Ramos (cell line): ENCODE results near the gene CD46.

Source experiments
- in situ Hi-C: fragments of 300-500 bp; cut with MboI; formaldehyde crosslinking; loops from one replicate; pipeline ENCODE4 v1.14.3; 2022; ENCODE audit warnings: low sequenced_read_pairs; ENCODE audit not compliant: unreplicated experiment

Gene CD46

DNA sequence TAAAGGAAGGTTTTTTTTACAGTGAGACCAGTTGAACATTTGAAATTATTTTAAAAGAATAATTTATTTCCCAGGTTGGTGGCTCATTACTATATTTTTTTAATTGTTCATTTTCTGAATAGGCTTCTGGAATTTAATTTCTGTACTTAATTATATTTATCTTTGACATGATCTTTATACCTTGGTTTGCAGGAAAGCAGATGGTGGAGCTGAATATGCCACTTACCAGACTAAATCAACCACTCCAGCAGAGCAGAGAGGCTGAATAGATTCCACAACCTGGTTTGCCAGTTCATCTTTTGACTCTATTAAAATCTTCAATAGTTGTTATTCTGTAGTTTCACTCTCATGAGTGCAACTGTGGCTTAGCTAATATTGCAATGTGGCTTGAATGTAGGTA is 41.5 kb downstream of the CD46 start:
- in situ Hi-C loops: no loop called here

DNA sequence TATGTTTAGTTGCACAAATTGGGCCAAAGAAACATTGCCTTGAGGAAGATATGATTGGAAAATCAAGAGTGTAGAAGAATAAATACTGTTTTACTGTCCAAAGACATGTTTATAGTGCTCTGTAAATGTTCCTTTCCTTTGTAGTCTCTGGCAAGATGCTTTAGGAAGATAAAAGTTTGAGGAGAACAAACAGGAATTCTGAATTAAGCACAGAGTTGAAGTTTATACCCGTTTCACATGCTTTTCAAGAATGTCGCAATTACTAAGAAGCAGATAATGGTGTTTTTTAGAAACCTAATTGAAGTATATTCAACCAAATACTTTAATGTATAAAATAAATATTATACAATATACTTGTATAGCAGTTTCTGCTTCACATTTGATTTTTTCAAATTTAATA is 43.0 kb downstream of the CD46 start:
- in situ Hi-C loops: no loop called here

DNA sequence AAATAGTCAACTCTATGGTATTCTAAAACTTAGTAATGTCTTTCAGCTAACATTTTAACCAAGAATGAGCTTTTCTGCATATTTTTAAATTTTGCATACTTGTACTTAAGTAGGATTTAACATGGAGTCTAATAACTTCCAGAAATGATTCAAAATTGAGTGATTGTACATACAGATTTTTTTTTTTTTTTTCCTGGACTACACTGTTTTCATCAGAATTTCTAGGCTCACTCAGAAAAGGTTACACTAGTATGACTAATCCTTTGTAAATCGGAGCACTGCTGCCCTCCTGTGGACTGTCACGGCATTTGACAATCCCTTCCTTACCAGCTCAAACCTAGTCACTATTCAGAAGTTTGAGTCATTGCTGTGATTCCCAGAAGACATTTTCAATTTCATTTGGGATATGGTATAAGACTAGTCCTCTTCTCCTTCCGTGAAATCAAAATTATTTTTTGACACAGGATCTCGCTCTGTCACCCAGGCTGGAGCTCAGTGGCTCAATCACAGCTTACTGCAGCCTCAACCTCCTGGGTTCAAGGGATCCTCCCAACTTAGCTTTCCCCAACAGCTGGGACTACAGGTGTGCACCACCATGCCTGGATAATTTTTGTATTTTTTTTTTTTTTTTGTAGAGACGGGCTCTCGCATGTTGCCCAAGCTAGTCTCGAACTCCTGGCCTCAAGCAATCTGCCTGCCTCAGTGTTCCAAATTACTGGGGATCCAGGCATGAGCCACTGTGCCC is 45.5 kb downstream of the CD46 start:
- in situ Hi-C loops: no loop called here

DNA sequence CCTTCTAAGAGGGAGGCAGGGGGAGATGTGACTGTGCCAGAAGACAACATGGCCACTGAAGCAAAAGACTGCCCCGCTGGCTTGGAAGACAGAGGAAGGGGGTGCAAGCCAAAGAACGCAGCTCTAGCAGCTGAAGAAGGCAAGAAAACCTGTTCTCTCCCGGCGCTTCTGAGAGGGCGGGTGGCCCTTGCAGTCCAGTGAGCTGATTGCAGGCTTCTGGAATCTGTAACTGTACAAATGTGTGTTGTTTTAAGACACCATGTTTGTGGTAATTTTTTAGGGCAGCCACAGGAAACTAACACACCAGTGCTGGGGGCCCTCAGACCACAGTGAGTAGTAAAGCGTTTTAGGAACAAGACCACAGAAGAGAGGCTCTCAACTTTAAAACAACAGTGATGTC is 47.0 kb downstream of the CD46 start:
- in situ Hi-C loops: no loop called here

DNA sequence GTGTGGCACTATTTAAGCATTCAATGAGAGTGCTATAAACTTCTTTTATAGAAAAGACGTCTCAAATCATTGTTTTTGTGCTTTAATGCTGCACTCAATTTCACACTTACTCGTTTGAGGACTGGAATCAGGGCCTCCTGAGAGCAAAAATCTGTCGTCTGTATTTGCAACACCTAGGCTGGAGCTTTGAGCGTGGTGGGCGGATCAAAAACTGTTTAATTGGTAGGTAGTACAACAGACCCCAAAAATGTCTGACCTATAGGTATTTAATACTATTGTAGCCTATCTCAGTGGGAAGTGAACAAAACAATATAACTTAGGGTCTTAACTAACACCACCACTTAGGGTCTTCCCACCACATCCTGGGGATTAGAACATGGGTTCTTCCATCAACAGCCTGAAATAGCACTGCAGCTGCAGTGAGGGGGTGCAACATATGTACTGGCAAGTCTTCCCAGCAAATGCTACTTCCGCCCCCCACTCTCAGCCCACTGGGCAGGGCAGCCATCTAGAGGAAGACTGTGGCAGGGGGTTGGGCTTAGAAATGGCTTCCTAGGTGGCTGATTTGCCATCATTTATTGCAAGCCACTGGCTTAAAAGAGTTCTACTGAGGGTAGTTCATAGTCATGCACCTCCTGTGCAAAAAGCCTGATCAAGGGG is 48.3 kb downstream of the CD46 start:
- in situ Hi-C loops: no loop called here

DNA sequence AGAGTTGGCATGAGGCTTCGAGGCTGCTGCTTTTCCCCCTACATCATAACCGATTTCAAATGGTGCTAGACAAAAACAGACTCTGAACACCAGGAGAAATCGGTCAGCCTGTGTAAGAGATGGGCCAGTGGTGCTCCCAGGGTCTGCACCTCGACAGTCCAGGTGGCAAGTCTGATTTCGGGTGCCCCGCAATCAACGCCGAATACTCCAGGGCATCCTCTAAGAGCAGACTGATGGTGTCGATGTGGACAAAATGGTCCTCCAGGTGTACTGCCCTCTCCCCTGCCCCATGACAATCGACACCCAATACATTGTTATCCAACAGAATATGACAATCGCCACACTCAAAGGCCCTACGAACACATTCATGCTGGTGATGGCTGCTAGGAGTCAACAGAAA is 50.0 kb downstream of the CD46 start:
- in situ Hi-C loops: no loop called here

DNA sequence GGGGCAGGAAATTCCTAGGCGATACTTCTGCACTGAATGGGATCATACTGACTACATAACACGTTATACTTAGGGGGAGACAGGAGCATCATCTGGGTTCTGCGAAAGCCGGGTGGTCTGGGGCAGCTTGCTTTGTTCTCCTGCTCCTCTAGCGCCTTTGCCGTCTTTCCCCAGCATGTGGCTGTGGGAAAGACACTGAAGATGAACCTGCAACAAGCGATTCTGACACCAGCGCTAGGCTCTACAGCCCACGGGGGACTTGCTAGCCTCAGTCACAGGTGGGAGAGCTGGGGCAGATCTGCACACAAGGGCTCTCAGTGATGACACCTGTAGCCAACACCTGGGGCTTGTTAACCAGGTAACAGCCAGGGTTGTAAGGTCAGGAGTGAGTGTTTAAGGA is 51.8 kb downstream of the CD46 start:
- in situ Hi-C loops: no loop called here

DNA sequence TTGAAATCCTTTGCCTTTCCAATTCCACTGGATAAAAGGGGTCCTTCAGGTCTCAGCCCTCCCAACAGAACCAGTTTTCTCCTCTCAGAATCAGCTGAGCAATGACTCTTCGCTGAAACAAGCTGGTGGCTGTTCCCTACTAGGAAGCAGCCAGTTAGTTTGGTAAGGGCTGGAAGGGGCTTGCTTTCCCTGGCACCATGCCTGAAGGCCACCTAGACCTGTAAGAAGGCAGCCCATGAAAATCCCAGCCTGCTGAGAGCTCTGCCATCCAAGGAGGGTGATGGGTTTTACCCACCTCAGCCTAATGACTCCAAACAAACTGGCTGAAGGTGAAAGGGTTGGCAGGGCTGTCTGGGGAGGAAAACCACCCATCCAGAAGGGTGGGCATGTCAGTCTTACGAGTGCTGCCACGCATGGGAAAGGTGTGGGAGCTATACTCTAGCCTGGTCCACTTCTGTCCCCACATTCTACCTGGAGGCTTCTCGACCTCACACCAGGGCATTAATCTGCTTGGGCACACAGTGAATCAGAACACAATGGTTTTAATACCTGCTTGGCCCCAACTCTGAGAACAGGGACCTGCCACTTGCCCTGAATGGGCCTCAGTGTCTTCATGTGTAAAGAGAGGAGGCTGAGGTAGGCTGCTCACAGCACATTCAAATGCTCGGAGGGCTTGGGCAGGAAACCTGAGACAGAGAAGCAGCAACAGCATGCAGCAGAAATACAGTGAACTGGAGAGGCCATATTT is 53.0 kb downstream of the CD46 start:
- in situ Hi-C loops: no loop called here

DNA sequence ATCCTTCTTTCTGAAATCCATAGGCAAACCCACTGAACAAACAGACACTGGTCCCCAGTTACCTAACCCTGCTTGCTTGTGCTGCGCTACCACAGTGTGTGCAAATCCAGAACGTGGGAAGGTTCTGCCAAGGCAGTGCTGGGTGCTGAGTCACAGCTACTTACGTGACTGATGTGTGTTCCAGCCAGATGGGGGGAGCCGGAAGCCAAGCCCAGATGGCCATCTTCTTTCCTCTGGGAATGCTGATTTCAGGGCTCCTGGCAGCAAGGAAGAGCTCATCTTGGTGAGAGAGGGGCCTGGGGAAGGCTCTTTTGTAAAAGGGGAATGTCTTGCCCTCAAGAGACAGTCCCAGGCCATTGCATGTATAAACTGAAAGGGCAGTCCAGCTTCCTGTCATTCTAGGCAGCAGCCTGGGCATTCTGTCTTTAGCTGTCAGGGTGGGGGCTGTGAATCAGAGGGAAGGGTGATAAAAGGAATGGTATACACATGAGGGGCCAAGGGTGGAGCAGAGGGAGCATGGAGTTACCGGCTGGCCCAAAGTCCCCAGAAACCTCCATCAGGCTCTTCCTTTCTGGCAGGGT is 54.1 kb downstream of the CD46 start:
- in situ Hi-C loops: no loop called here

DNA sequence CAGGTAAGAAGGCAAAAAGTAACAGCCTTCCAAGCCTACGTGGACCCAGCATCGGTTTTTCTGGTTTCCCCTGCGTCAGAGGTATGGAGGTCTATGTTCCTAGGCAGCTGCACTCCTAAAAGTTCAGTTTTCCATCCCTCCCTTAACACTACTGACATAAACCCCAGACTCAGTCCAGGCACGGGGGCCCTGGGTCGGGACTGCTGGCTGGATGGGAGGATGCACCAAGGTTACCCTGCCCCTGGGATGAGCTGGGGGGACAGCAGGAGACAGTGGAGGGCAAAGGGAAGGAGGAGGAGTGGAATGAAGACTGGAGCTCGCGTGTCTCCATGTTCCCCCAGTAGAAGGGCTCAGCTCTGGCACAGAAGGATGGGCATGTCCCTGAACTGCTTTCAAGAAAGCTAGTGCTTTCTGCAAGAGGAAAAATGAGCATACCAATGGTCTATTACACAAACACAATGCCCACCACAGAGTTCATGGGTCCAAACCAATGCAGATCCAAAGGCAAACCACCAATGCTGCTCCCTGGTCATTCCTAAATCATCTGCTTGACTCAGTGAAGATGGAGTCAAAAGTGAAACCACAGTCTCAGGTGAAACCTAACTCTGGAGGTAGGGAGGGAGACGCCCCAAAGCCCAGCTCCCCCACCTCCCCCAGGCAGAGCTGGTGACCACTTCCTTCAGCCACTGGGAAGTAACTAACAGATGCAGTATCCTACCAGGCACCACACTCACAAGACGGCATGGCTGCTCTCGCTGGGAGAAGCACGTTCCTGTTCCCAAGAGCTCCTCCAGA is 54.9 kb downstream of the CD46 start:
- in situ Hi-C loops: no loop called here

DNA sequence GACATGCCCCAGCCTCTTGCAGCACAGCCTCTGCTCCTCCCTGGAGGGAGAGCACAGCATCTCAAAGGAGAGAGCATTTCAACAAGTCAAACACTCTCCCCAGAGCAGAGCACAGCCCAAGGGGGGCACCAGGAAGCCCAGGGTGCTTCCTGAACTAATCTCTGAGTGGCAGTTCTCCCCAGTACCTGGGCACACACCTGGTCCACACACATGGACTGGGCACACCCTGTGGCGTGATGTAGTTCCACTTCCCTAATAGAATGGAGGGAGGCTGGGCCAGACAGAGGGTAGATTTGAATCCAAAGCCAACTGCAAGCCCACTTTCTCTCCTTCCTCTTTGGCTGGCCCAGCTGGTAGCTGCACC is 55.5 kb downstream of the CD46 start:
- in situ Hi-C loops: no loop called here

DNA sequence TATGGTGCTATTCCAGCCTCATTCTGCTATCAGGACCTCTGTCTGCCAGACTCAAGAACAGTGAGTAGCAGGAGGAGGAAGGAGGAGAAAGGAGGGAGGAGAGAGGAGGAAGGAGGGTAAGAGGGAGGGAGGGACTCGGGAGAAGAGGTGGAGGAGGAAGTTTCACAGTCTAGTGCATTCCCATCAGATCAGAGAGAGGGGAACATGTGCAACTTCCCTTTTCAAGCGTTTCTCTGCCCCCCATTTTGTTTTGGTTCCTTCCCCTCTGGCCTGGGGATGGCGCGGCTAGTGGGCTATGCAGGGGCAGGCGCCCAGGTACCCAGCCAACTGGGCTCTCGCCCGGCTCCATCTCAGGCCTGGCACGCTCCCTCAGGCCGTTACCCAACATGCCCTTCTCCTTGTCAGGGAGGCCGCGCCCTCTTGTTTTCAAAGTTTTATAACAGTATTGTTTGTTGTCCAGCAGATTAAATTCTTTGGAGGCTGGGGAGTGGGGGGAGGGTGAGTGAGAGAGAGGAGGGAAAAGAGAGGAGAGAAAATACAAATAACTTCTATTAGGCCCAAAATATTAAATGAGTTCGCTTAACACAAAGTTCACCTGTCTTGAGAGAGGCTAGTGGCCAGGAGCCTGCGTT is 56.0 kb downstream of the CD46 start:
- in situ Hi-C loops: no loop called here

DNA sequence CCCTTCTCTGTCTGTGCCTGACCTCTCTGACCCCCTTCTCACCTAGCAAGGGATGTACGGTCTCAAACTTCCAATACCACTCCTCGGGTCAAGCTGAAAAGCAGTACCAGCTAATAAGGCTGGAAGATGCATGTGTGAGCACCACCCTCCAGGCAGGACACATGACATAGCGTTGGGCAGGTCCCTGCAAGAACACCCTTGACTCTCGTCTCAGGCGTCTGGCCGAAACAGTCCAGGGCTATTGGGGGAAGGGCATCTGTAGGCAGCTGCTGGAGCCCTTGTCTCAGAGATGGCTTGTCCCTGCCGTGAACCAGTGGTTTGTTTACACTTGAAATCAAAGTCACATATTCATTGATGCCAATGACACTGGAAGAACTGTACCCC is 56.5 kb downstream of the CD46 start:
- in situ Hi-C loops: no loop called here

DNA sequence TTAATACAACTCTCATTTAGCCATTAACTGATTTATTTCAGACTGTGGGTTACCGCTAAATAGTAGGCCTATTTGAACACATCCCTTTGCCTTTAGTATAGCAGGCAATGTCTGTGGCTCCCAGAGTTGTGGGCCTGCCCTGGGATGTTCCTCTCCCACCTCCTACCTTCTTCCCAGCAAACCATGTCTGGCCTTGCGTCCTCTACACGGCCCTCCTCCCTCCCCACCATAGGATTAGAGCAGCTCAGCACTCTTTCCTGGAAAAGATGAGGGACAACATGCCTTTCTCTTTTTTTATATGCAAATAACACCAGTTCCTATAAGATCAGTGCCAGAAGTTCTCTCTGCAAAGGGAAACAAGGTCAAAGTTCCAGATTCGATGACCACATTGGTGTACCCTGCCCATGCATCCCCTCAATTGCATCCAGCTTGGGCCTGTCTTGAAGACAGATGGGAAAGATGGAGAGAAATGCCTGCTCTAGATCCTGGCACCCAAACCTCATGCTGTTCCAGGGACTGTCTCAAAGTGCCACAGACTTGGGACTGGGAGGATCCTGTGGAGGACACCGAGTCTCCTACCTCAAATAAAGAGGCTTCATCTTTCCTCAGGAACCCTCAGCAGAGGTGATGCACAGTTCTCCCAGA is 57.2 kb downstream of the CD46 start:
- in situ Hi-C loops: no loop called here

DNA sequence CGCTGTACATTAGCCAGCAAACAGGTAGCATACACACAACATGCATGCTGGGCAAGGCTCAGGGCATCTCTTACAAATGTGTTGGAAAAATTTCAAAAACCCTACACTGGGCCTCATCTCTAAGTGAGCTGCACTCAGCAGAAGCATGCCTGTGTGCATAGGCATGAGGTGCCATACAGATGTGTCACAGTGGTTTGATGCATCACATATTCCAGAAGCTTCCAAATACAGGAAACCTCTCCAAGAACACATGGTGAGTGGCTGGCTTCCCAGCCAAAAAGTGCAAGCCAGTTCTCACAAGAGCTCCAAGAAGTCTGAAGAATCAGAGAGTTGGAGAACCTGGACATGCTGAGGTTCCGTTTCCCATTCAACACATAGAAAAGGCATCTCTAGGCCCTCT is 58.3 kb downstream of the CD46 start:
- in situ Hi-C loops: no loop called here

DNA sequence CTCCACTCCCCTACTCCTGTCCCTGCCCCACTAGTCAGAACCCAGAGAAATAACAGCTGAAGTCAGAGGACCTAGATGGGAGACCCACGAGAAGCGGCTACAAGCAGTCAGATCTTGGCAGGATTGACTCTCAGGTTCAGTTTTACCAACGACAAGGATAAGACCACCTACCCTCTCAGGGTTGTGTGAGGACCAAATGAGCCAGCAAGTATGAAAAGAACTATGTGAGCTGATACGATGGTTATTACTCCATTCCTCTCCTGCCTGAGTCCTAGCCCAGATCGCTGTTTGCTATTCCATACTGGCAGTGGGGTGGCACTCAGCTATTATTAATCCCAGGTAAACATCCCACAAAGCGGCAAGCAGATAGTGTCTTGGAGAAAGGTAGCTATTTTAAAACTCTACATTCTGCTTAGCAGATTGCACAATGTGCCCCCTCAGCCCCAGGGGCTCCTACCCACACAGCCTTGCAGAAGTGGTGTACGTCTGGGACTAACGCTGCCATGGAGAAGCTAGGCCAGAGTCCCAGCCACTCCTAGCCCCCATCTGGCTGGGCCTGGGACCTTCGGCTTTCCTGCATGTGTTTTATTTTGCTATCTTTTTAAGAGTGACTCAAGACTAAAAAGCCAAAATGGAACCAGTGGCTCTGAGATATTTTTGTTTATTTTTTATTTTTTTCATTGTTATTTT is 58.9 kb downstream of the CD46 start:
- in situ Hi-C loops: no loop called here

DNA sequence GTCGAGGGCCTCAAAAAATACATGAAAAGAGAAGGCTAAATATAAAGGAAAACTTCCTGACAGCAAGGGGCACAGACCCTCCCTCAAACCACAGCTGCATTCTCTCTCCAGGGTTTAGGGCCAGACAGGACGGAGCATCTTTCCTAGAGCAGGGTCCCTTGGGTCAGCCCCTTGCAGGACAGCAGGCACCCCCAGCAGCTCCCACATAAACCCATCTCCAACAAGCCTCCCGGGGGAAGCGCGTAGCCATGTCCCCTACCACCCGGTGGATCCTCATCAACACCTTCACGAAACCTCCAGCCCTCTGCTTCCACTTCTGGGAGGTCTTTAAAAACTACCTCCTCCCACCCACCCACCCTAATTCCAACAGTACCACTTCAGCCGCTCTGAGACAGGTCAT is 59.5 kb downstream of the CD46 start:
- in situ Hi-C loops: no loop called here

DNA sequence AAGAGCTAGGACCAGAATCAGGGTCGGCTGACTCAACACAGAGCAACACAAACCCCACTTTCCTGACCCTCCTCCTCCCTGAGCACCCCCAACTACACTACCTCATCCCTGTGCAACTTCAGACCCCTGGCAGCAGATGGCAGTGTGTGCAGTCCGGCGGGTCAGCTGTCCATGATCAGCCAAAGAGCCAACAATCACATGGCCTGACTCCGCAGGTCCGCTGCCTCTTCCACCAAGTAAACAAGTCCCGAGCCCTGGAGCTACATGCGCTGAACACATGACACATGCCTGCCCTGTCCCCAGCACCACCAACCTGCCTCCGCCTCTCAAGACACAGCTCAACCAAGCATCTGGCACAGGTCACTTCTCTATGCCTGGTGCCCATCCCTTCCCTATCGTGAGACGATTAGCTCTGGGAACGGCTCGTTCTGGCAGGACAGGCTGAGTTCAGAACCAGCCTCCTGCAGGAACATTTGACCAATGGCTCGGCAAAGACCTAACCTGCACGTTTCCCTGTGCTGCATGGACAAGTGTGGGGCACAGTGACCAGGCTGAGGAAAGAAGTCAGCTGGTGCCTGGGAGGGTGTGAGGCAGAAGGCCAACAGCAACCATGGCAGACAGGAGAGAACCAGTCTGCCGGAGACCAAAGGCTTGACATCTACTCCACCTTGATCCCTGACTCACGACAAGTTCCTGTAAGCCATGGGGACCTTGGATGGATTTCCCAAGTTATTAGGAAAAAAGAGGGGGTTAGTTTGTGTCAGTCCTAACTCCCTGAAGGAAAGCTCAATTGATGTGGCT is 60.3 kb downstream of the CD46 start:
- in situ Hi-C loops: no loop called here
